CD4-positive, alpha-beta T cell (primary cell): Measurements from ENCODE around the gene COMMD7. TPM values are rescaled to one million over a fixed set of nuclear protein-coding genes. Genes with fewer than 3 reads are reported as not detected.

ENCODE experiments used
- ATAC-seq: fragments of 200-7000 bp; cut with Tn5 transposase; one replicate; pipeline ENCODE4 v1.10.0; 2022; ENCODE audit warnings: mild to moderate bottlenecking; ENCODE audit not compliant: poor library complexity
- CTCF ChIA-PET: fragments of 350-600 bp; sonication (Branson Sonifier 250); formaldehyde crosslinking; loops from one replicate; lab custom pipeline; 2021; ENCODE audit warnings: antibody characterized with exemption, inconsistent platforms; lab: Charles Lee
- POLR2A ChIA-PET: fragments of 350-600 bp; sonication (Branson Sonifier 250); formaldehyde crosslinking; loops from one replicate; lab custom pipeline; 2021; ENCODE audit warnings: antibody characterized with exemption, inconsistent platforms; lab: Charles Lee
- DNase-seq, 14 experiments: peaks; one replicate each; pipeline ENCODE4 v3.0.0-alpha.2; 2013 to 2020; ENCODE audit warnings: mixed read lengths in 2 of 14
- H3K27ac ChIP-seq, 2 donors: one replicate each; pipeline versions ENCODE4 v1.5.1 to v1.7.0; 2013; ENCODE audit warnings: low read length in 2 of 2, low read depth in 1 of 2, mild to moderate bottlenecking in 1 of 2
- H3K27me3 ChIP-seq, 2 experiments: 1 replicate in 1 of 2; 2 replicates in 1 of 2; pipeline versions ENCODE4 v1.6.1 to v1.7.0; 2013; ENCODE audit warnings: low read length in 2 of 2, control low read depth in 1 of 2, mild to moderate bottlenecking in 1 of 2, moderate library complexity in 1 of 2; ENCODE audit not compliant: insufficient read depth in 2 of 2, control insufficient read depth in 1 of 2
- H3K36me3 ChIP-seq: one replicate; pipeline ENCODE4 v1.6.1; 2013; ENCODE audit warnings: low read length, control low read depth; ENCODE audit not compliant: insufficient read depth
- H3K4me1 ChIP-seq: one replicate; pipeline ENCODE4 v1.6.1; 2013; ENCODE audit warnings: low read length, control low read depth; ENCODE audit not compliant: insufficient read depth
- H3K4me3 ChIP-seq: one replicate; pipeline ENCODE4 v1.5.1; 2013; ENCODE audit warnings: mild to moderate bottlenecking, low read length, moderate library complexity
- H3K9me3 ChIP-seq, 2 experiments: 1 replicate in 1 of 2; 2 replicates in 1 of 2; pipeline versions ENCODE4 v1.6.1 to v1.7.0; 2013; ENCODE audit warnings: low read length in 2 of 2, mild to moderate bottlenecking in 2 of 2, control low read depth in 1 of 2, moderate library complexity in 1 of 2; ENCODE audit not compliant: control insufficient read depth in 1 of 2, insufficient read depth in 1 of 2
- H3K27ac Mint-ChIP-seq: one replicate; pipeline ENCODE4 v1.8.0; 2020; ENCODE audit warnings: mixed read lengths
- H3K27me3 Mint-ChIP-seq: one replicate; pipeline ENCODE4 v1.8.0; 2021; ENCODE audit warnings: mixed read lengths
- H3K36me3 Mint-ChIP-seq: one replicate; pipeline ENCODE4 v1.8.0; 2021; ENCODE audit warnings: low read depth, mixed read lengths
- H3K4me1 Mint-ChIP-seq: one replicate; pipeline ENCODE4 v1.8.0; 2021; ENCODE audit warnings: low read depth, mixed read lengths
- H3K4me3 Mint-ChIP-seq: one replicate; pipeline ENCODE4 v1.8.0; 2020; ENCODE audit warnings: mild to moderate bottlenecking, mixed read lengths
- H3K9me3 Mint-ChIP-seq: one replicate; pipeline ENCODE4 v1.8.0; 2020; ENCODE audit warnings: mixed read lengths
- CTCF ChIP-seq: fragments of 200-600 bp; IDR thresholded peaks from one replicate; pipeline ENCODE4 v1.8.0; 2022; ENCODE audit warnings: antibody characterized with exemption, mild to moderate bottlenecking
- intact Hi-C, 2 experiments: fragments of 100-400 bp; cut with DNase I in 1 of 2; cut with micrococcal nuclease in 1 of 2; formaldehyde crosslinking; loops; one replicate each; pipeline versions ENCODE4 v1.15.1 to v1.9.0; 2023 to 2025; cut with DNase I, micrococcal nuclease
- total RNA-seq, 174 experiments: library from RNA in 2 of 174; stranded (reverse) in 2 of 174; gene quantifications; one replicate each; pipeline ENCODE4 v1.2.3 and lab custom pipeline; 2021 to 2026

Gene COMMD7
- total RNA-seq, 2 experiments from 2014 or later, result 30.3 to 30.4 TPM

- Mint-ChIP-seq H3K9me3 (no peaks in the 10 kb centered on the region), H3K36me3 (no peaks in the 10 kb centered on the region), H3K27me3 (no peaks in the 10 kb centered on the region), H3K27ac (no peak overlapping the region), H3K4me1 (peaks cover 5% of the 10 kb centered on the region), H3K4me3 (no peak overlapping the region)
- Histone ChIP-seq H3K9me3 (peaks cover 0 to 18% of the 10 kb centered on the region in 2 experiments), H3K27ac (no peak overlapping the region), H3K4me1 (peaks cover 5% of the 10 kb centered on the region), H3K4me3 (no peak overlapping the region), H3K27me3 (no peaks in the 10 kb centered on the region), H3K36me3 (no peaks in the 10 kb centered on the region)
- no peak for ATAC-seq
- ChIA-PET CTCF (no interaction called here), POLR2A (no interaction called here)
- intact Hi-C loops, result no loop called here
- TF ChIP-seq CTCF, result no peak
- DNase-seq, result no peak
Observed at GRCh38 chr20:32664012-32664677, 79.1 kb downstream of the COMMD7 start.

GRCh38 chr20:32663335-32664011 is 79.8 kb downstream of the COMMD7 start:
- ATAC-seq (no peak), DNase-seq (no peak)
- POLR2A ChIA-PET, result no interaction called here
- no peaks in the 10 kb centered on the region for H3K27me3 ChIP-seq
- H3K4me3 Mint-ChIP-seq, result no peak overlapping the region
- H3K4me1 Mint-ChIP-seq, result peaks cover 5% of the 10 kb centered on the region
- no peaks in the 10 kb centered on the region for H3K36me3 ChIP-seq
- no peak for TF ChIP-seq CTCF
- H3K36me3 Mint-ChIP-seq, result no peaks in the 10 kb centered on the region
- peaks cover 0 to 18% of the 10 kb centered on the region in 2 experiments for H3K9me3 ChIP-seq
- H3K27ac ChIP-seq, result no peak overlapping the region
- no peak overlapping the region for H3K27ac Mint-ChIP-seq
- H3K4me1 ChIP-seq, result peaks cover 5% of the 10 kb centered on the region
- no peaks in the 10 kb centered on the region for H3K9me3 Mint-ChIP-seq
- H3K4me3 ChIP-seq, result no peak overlapping the region
- CTCF ChIA-PET, result interaction anchor here (2.9 kb wide), 1 partner anchor 10 kb away, joined by 8 read pairs; no protein-coding TSS in a partner anchor
- intact Hi-C loops, result no loop called here
- no peaks in the 10 kb centered on the region for H3K27me3 Mint-ChIP-seq

GRCh38 chr20:32661820-32662528 is 81.3 kb downstream of the COMMD7 start:
- H3K4me1 Mint-ChIP-seq, result peaks cover 5% of the 10 kb centered on the region
- no peak overlapping the region for H3K4me3 Mint-ChIP-seq
- H3K36me3 Mint-ChIP-seq, result no peaks in the 10 kb centered on the region
- no peak for DNase-seq
- Histone ChIP-seq H3K27ac (no peak overlapping the region), H3K4me1 (peaks cover 5% of the 10 kb centered on the region), H3K4me3 (no peak overlapping the region), H3K36me3 (no peaks in the 10 kb centered on the region), H3K9me3 (peaks cover 0 to 18% of the 10 kb centered on the region in 2 experiments), H3K27me3 (no peaks in the 10 kb centered on the region)
- ChIA-PET CTCF (interaction anchor here (1.3 to 2.9 kb wide), 2 partner anchors 9 to 17 kb away, joined by 4 to 8 read pairs; no protein-coding TSS in a partner anchor), POLR2A (no interaction called here)
- no peaks in the 10 kb centered on the region for H3K9me3 Mint-ChIP-seq
- no peaks in the 10 kb centered on the region for H3K27me3 Mint-ChIP-seq
- ATAC-seq, result no peak
- TF ChIP-seq CTCF, result no peak
- H3K27ac Mint-ChIP-seq, result no peak overlapping the region
- intact Hi-C loops, result no loop called here
